Liver (tissue), 3 donors: ENCODE data around the gene NNMT.

Experiments used
- EGR1 ChIP-seq, 2 donors: IDR thresholded peaks; 2 replicates each; pipeline ENCODE4 v1.6.1; 2016 to 2018; ENCODE audit warnings: antibody characterized with exemption in 2 of 2, low read depth in 2 of 2
- TAF1 ChIP-seq: conservative IDR thresholded peaks from 2 replicates; pipeline ENCODE4 v1.6.1; 2016; ENCODE audit warnings: antibody characterized with exemption, mild to moderate bottlenecking
- YY1 ChIP-seq: IDR thresholded peaks from 2 replicates; pipeline ENCODE4 v1.6.1; 2016; ENCODE audit warnings: antibody characterized with exemption, mild to moderate bottlenecking
- TF ChIP-seq, protein P1 (sequence below): IDR thresholded peaks from 2 replicates; pipeline ENCODE4 v1.6.1; 2016; ENCODE audit warnings: antibody characterized with exemption, mild to moderate bottlenecking
- TF ChIP-seq, protein P2 (sequence below): fragments of 150-350 bp; IDR thresholded peaks from 2 replicates; pipeline ENCODE4 v1.5.1; 2017; ENCODE audit warnings: improper control_type of control experiment, low read depth, low read length; ENCODE audit not compliant: missing input control
- donor health status: healthy.
- donor health status: healthy.

DNA sequence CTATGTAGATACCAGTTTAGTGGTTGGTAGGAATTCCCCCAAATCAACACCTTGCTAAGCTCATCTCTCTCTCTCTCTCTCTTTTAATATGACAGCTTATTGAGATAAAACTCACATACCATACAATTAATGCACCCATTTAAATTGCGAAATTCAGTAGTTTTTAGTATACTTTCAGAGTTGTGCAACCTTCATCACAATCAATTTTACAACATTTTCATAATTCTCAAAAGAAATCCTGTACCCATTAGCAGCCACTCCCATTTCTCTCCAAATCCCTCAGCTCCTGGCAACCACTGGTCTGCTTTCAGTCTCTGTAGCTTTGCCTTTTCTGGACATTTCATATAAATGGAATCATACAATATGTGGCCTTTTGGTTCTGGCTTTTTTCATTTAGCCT is 13.3 kb downstream of the NNMT start:
- TF ChIP-seq, protein P1, sequence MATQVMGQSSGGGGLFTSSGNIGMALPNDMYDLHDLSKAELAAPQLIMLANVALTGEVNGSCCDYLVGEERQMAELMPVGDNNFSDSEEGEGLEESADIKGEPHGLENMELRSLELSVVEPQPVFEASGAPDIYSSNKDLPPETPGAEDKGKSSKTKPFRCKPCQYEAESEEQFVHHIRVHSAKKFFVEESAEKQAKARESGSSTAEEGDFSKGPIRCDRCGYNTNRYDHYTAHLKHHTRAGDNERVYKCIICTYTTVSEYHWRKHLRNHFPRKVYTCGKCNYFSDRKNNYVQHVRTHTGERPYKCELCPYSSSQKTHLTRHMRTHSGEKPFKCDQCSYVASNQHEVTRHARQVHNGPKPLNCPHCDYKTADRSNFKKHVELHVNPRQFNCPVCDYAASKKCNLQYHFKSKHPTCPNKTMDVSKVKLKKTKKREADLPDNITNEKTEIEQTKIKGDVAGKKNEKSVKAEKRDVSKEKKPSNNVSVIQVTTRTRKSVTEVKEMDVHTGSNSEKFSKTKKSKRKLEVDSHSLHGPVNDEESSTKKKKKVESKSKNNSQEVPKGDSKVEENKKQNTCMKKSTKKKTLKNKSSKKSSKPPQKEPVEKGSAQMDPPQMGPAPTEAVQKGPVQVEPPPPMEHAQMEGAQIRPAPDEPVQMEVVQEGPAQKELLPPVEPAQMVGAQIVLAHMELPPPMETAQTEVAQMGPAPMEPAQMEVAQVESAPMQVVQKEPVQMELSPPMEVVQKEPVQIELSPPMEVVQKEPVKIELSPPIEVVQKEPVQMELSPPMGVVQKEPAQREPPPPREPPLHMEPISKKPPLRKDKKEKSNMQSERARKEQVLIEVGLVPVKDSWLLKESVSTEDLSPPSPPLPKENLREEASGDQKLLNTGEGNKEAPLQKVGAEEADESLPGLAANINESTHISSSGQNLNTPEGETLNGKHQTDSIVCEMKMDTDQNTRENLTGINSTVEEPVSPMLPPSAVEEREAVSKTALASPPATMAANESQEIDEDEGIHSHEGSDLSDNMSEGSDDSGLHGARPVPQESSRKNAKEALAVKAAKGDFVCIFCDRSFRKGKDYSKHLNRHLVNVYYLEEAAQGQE: no peak
- TF ChIP-seq, protein P2, sequence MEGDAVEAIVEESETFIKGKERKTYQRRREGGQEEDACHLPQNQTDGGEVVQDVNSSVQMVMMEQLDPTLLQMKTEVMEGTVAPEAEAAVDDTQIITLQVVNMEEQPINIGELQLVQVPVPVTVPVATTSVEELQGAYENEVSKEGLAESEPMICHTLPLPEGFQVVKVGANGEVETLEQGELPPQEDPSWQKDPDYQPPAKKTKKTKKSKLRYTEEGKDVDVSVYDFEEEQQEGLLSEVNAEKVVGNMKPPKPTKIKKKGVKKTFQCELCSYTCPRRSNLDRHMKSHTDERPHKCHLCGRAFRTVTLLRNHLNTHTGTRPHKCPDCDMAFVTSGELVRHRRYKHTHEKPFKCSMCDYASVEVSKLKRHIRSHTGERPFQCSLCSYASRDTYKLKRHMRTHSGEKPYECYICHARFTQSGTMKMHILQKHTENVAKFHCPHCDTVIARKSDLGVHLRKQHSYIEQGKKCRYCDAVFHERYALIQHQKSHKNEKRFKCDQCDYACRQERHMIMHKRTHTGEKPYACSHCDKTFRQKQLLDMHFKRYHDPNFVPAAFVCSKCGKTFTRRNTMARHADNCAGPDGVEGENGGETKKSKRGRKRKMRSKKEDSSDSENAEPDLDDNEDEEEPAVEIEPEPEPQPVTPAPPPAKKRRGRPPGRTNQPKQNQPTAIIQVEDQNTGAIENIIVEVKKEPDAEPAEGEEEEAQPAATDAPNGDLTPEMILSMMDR: no peak
- TF ChIP-seq EGR1 (IDR thresholded peaks at IDR 0.05; ENCODE audit: low read depth in 2 of 2) (no peak), YY1 (no peak), TAF1 (no peak)
